Karpas-422 (cell line): ENCODE data around the gene TNS4. TPM values are rescaled to one million over a fixed set of nuclear protein-coding genes. Genes with fewer than 3 reads are reported as not detected.

Experiments used
- DNase-seq: peaks from one replicate; pipeline ENCODE4 v3.0.0-alpha.2; 2015
- H2AFZ ChIP-seq: fragments of 200-600 bp; sonication (generic); 2 replicates; pipeline ENCODE4 v1.6.1; 2014; ENCODE audit warnings: antibody characterized with exemption, low read length, mixed read lengths
- H3K27ac ChIP-seq: fragments of 200-600 bp; sonication (generic); 2 replicates; pipeline ENCODE4 v1.5.1; 2014; ENCODE audit warnings: mild to moderate bottlenecking, low read length, moderate library complexity
- H3K27me3 ChIP-seq: fragments of 200-600 bp; sonication (generic); 2 replicates; pipeline ENCODE4 v1.6.1; 2014; ENCODE audit warnings: low read length, mixed read lengths
- H3K36me3 ChIP-seq: fragments of 200-600 bp; sonication (generic); 2 replicates; pipeline ENCODE4 v1.6.1; 2014; ENCODE audit warnings: low read length, mixed read lengths; ENCODE audit not compliant: insufficient read depth
- H3K4me1 ChIP-seq: fragments of 200-600 bp; sonication (generic); 2 replicates; pipeline ENCODE4 v1.6.1; 2014; ENCODE audit warnings: mild to moderate bottlenecking, low read length, mixed read lengths
- H3K4me2 ChIP-seq: fragments of 200-600 bp; sonication (generic); 2 replicates; pipeline ENCODE4 v1.6.1; 2014; ENCODE audit warnings: low read length, low read depth, mild to moderate bottlenecking; ENCODE audit not compliant: poor library complexity, severe bottlenecking
- H3K4me3 ChIP-seq: fragments of 200-600 bp; sonication (generic); 2 replicates; pipeline ENCODE4 v1.5.1; 2014; ENCODE audit warnings: mild to moderate bottlenecking, antibody characterized with exemption, low read length, mixed read lengths
- H3K79me2 ChIP-seq: fragments of 200-600 bp; sonication (generic); 2 replicates; pipeline ENCODE4 v1.6.1; 2014; ENCODE audit warnings: mild to moderate bottlenecking, low read length, mixed read lengths
- H3K9ac ChIP-seq: fragments of 200-600 bp; sonication (generic); 2 replicates; pipeline ENCODE4 v1.6.0; 2014; ENCODE audit warnings: low read length
- H3K9me2 ChIP-seq: fragments of 200-600 bp; sonication (generic), shearing (Covaris generic); replicated peaks from 2 replicates; pipeline ENCODE4 v1.6.0; 2014; ENCODE audit warnings: mild to moderate bottlenecking, low read length, moderate library complexity; ENCODE audit not compliant: insufficient read depth
- H3K9me3 ChIP-seq: fragments of 300-700, 200-600 bp; sonication (generic); 2 replicates; pipeline ENCODE4 v1.6.1; 2014; ENCODE audit warnings: low read length, mixed read lengths
- H4K20me1 ChIP-seq: fragments of 200-600 bp; sonication (generic); 2 replicates; pipeline ENCODE4 v1.6.1; 2014; ENCODE audit warnings: mild to moderate bottlenecking, antibody characterized with exemption, low read length, low read depth; ENCODE audit not compliant: insufficient read depth
- total RNA-seq: library from RNA; depleted of rRNA; stranded (reverse); fragments of >200 nt; shearing (Covaris generic); gene quantifications from 2 replicates; pipeline ENCODE4 v1.2.3, GENCODE V29; 2014; ENCODE audit warnings: low replicate concordance

The TNS4 gene
- total RNA-seq, 1 experiment from 2014 or later: not detected

DNA sequence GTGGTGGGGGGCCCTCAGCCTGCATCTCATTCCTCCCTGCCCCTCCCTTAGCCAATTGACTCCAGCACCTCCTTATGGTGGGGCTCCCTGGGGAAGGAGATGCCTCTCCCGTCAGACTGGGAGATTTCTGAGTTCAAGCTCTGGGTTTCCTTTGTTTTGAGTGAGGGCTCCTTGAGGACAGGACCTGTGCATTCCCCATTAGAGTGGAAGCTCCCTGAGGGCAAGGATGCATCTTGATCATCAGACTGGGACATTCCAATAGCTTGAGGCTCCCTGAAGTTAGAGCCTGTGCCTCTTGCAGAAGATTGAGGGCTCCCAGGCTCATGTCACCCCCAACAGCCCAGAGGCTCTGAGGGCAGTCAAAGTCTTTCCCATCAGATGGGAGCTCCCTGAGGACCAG lies 23.6 kb downstream of the TNS4 start:
- no peak for DNase-seq
- no peak overlapping the region for H2AFZ ChIP-seq
- H3K9me3 ChIP-seq: no peaks in the 10 kb centered on the region
- no peaks in the 10 kb centered on the region for H3K27me3 ChIP-seq
- H3K36me3 ChIP-seq: no peaks in the 10 kb centered on the region
- H4K20me1 ChIP-seq: no peaks in the 10 kb centered on the region
- H3K4me2 ChIP-seq: no peak overlapping the region
- peaks cover 7% of the 10 kb centered on the region for H3K4me1 ChIP-seq
- H3K9me2 ChIP-seq: no peaks in the 10 kb centered on the region
- H3K4me3 ChIP-seq: no peak overlapping the region
- H3K79me2 ChIP-seq: no peaks in the 10 kb centered on the region
- no peak overlapping the region for H3K9ac ChIP-seq
- H3K27ac ChIP-seq: no peak overlapping the region

DNA sequence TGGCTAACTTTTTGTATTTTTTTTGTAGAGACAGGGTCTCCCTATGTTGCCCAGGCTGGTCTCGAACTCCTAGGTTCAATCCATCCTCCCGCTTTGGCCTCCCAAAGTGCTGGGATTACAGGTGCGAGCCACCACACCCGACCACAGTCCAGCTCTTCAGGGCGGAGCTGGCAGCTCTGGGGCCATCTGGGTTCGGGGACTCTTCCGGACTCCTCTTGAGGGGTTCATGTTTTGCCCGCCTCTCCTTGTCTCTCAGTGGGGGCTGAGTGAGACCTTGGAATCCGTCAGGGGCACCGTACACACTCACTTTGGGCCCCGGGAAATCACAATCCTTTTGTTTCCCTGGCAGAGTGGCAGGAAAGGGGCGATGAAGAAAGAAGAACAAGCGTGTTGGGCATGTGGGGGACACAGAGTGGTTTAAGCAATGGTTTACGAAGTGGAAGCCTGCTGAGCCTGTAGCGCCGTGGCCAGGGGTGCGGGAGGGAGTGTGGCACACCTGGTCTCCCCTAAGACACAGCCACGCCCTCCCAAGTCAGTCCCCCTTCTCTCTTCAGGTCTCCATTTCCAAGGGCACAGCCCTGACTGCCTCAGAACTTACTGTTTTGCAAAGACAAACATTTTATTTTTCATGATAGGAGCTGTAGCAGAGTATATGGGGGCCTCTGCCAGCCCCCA lies 26.1 kb downstream of the TNS4 start:
- Histone ChIP-seq H3K4me3 (no peak overlapping the region), H3K27ac (no peak overlapping the region), H2AFZ (no peak overlapping the region), H3K36me3 (no peaks in the 10 kb centered on the region), H4K20me1 (no peaks in the 10 kb centered on the region), H3K4me2 (no peak overlapping the region), H3K9ac (no peak overlapping the region), H3K9me3 (no peaks in the 10 kb centered on the region), H3K4me1 (peaks cover 3% of the 10 kb centered on the region), H3K9me2 (no peaks in the 10 kb centered on the region), H3K27me3 (no peaks in the 10 kb centered on the region), H3K79me2 (no peaks in the 10 kb centered on the region)
- no peak for DNase-seq

DNA sequence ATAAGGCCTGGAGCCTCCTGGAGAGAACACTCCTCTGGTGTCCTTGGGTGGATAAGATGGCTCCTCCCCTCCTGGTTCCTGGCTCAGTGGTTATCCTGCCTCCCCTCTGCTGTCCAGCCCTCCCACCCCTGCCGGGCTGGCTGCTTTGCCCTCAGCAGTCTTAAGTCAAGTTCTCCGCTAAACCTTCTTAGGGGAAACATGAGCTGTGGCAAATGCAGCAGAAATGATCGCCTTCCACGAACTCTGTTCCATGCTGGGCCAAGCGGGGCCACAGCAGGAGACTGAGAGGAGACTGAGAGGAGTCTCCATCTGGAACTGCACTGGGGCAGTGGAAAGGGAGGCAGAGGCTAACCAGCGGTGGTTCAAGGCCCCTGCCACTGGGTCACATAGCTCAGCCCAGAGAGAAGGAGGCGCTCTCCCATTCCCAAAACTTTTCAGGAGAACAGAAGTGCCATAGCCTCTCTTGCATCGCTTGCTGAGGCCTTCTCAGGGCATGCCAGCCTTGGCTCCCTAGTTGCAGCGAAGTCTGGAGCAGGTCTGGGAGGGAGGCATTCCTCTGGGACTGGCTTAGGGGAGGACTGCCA lies 26.9 kb downstream of the TNS4 start:
- Histone ChIP-seq H3K9me3 (no peaks in the 10 kb centered on the region), H3K4me1 (no peaks in the 10 kb centered on the region), H3K4me3 (no peak overlapping the region), H3K27ac (no peak overlapping the region), H3K4me2 (no peak overlapping the region), H3K9me2 (no peaks in the 10 kb centered on the region), H3K27me3 (no peaks in the 10 kb centered on the region), H2AFZ (no peak overlapping the region), H3K36me3 (no peaks in the 10 kb centered on the region), H3K9ac (no peak overlapping the region), H3K79me2 (no peaks in the 10 kb centered on the region), H4K20me1 (no peaks in the 10 kb centered on the region)
- no peak for DNase-seq

DNA sequence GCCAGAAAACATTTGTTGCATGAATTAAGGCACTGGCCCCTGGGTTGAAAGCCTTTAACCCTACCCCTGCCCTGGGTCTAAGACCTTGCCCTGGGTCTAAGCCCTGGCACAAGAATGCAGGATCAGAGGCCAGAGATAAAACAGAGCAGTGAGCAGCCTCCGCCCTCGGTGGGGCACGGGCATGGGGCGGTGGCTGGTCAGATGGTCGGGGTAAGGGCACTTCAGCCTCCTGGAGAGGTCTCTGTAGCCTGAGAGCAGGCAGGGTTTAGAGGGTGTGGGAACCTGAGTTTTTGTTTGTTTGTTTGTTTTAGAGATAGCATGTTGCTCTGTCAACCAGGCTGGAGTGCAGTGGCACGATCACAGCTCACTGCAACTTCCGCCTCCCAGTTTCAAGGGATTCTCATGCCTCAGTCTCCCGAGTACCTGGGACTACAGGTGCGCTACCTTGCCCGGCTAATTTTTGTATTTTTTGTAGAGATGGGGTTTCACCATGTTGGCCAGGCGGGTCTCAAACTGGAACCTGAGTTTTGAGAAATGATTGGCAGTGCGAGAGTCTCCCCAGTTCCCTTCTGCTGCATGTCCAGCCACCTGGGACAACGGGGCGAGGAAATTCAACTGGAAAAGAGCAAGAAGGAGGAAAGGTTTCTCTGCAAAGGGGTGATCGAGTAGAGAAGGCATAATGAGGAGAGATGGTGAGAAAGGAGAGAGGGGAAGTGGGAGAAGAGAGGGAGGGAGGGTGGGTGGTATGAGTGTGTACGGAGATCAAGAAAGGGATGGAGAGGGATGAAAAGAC lies 27.7 kb downstream of the TNS4 start:
- H2AFZ ChIP-seq: no peak overlapping the region
- H3K4me2 ChIP-seq: no peak overlapping the region
- no peaks in the 10 kb centered on the region for H3K36me3 ChIP-seq
- no peak for DNase-seq
- H3K27me3 ChIP-seq: no peaks in the 10 kb centered on the region
- no peaks in the 10 kb centered on the region for H3K4me1 ChIP-seq
- no peak overlapping the region for H3K9ac ChIP-seq
- H4K20me1 ChIP-seq: no peaks in the 10 kb centered on the region
- H3K27ac ChIP-seq: no peak overlapping the region
- H3K79me2 ChIP-seq: no peaks in the 10 kb centered on the region
- no peak overlapping the region for H3K4me3 ChIP-seq
- no peaks in the 10 kb centered on the region for H3K9me3 ChIP-seq
- H3K9me2 ChIP-seq: no peaks in the 10 kb centered on the region

GRCh38 chr17:40472733-40473452 lies 28.5 kb downstream of the TNS4 start:
- Histone ChIP-seq H4K20me1 (no peaks in the 10 kb centered on the region), H3K36me3 (no peaks in the 10 kb centered on the region), H3K4me2 (no peak overlapping the region), H2AFZ (no peak overlapping the region), H3K4me1 (no peaks in the 10 kb centered on the region), H3K9ac (no peak overlapping the region), H3K9me3 (no peaks in the 10 kb centered on the region), H3K9me2 (no peaks in the 10 kb centered on the region), H3K27ac (no peak overlapping the region), H3K79me2 (no peaks in the 10 kb centered on the region), H3K4me3 (no peak overlapping the region), H3K27me3 (no peaks in the 10 kb centered on the region)
- DNase-seq: no peak

DNA sequence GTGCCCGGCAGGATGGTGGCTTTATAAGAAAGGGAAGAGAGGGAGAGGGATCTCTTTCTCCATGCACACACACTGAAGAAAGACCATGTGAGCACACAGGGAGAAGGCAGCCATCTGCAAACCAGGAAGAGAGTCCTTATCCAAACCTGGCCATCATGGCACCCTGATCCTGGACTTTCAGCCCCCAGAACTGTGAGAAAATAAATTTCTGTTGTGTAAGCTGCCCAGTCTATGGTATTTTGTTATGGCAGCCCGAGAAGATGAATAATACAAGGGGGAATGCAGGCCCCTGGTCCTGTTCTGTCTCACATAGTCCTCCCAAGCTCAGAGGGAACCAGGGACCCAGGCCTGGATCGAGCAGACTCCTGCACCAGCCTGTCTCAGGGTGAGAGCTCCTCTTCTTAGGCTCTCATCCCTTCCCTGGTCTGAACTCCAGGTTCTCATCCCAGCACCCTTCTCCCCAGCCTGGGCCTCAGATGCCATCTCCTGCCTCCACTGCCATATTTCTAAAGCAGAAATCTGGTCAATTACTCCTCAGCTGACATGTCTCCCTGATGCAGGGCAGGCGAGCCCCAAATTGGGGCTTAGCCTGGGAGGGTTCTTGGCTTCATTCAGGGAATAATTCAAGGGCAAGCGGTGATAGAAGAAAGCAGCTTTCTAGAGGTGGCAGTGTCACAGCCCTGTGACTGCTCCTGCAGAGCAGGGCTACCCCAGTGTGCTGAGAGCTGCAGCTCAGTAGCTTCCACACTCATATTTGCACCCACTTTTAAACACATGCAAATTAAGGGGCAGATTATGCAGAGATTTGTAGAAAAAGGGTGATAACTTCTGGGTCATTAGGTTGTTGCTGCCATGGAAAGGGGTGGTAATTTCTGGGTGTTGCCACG lies 29.3 kb downstream of the TNS4 start:
- no peaks in the 10 kb centered on the region for H3K79me2 ChIP-seq
- no peaks in the 10 kb centered on the region for H3K4me1 ChIP-seq
- no peaks in the 10 kb centered on the region for H3K9me3 ChIP-seq
- no peaks in the 10 kb centered on the region for H4K20me1 ChIP-seq
- no peak overlapping the region for H3K27ac ChIP-seq
- H2AFZ ChIP-seq: no peak overlapping the region
- H3K4me3 ChIP-seq: no peak overlapping the region
- H3K27me3 ChIP-seq: no peaks in the 10 kb centered on the region
- no peak overlapping the region for H3K9ac ChIP-seq
- H3K9me2 ChIP-seq: no peaks in the 10 kb centered on the region
- no peak for DNase-seq
- no peak overlapping the region for H3K4me2 ChIP-seq
- no peaks in the 10 kb centered on the region for H3K36me3 ChIP-seq

- Histone ChIP-seq H2AFZ (no peak overlapping the region), H3K9me3 (no peaks in the 10 kb centered on the region), H3K4me1 (no peaks in the 10 kb centered on the region), H3K4me2 (no peak overlapping the region), H3K79me2 (no peaks in the 10 kb centered on the region), H3K9ac (no peak overlapping the region), H3K9me2 (no peaks in the 10 kb centered on the region), H3K27ac (no peak overlapping the region), H3K36me3 (no peaks in the 10 kb centered on the region), H3K4me3 (no peak overlapping the region), H3K27me3 (no peaks in the 10 kb centered on the region), H4K20me1 (no peaks in the 10 kb centered on the region)
- no peak for DNase-seq
These were observed 30.2 kb downstream of the TNS4 start for GRCh38 chr17:40470932-40471828.
